Gastrocnemius medialis (tissue), 4 donors: Measurements from ENCODE around the gene RAB11A.

ENCODE experiments used
- CTCF ChIP-seq, 5 experiments: fragments of 450-650 bp in 3 of 5; fragments of 200-600 bp in 2 of 5; sonication (generic) in 2 of 5; IDR thresholded peaks in 4 of 5; conservative IDR thresholded peaks in 1 of 5; 1 replicate in 4 of 5; 2 replicates in 1 of 5; pipeline ENCODE4 v1.5.1; 2016 to 2019; ENCODE audit warnings: antibody characterized with exemption in 5 of 5, mild to moderate bottlenecking in 3 of 5, moderate library complexity in 3 of 5
- POLR2A ChIP-seq, 2 donors: fragments of 450-650 bp; IDR thresholded peaks; one replicate each; pipeline ENCODE4 v1.6.1; 2017; ENCODE audit warnings: antibody characterized with exemption in 2 of 2, mild to moderate bottlenecking in 2 of 2, moderate library complexity in 2 of 2

- no peak for TF ChIP-seq CTCF (IDR thresholded peaks at IDR 0.05 in 4 of 5, conservative IDR thresholded peaks at IDR 0.05 in 1 of 5)
- TF ChIP-seq POLR2A (IDR thresholded peaks at IDR 0.05), result no peak
Measured at GRCh38 chr15:65834603-65835282, 34.5 kb upstream of the RAB11A start.
